Measurements from ENCODE around the gene IGLL1.

- TF ChIP-seq POLR2A (IDR thresholded peaks at IDR 0.05), result no peak
- TF ChIP-seq CTCF (IDR thresholded peaks at IDR 0.05), result no peak
These were observed 11.8 kb upstream of the IGLL1 start for GRCh38 chr22:23591846-23592245.

Data from upper lobe of left lung (tissue), 4 donors.